GM12878 (cell line): ENCODE results near the gene CACNA1B. TPM values are rescaled to one million over a fixed set of nuclear protein-coding genes. Genes with fewer than 3 reads are reported as not detected.

ENCODE experiments used
- CHD2 ChIP-seq: IDR thresholded peaks from 2 replicates; pipeline ENCODE4 v1.6.1; 2011; ENCODE audit warnings: low read depth, low read length, improper control_type of control experiment, borderline replicate concordance
- MAX ChIP-seq: IDR thresholded peaks from 2 replicates; pipeline ENCODE4 v1.6.1; 2012; ENCODE audit warnings: low read depth, low read length, improper control_type of control experiment
- NKRF ChIP-seq: fragments of 450-650 bp; conservative IDR thresholded peaks from 2 replicates; pipeline ENCODE4 v1.6.1; 2017; ENCODE audit warnings: mild to moderate bottlenecking, moderate library complexity
- PBX3 ChIP-seq: IDR thresholded peaks from 2 replicates; pipeline ENCODE4 v1.6.1; 2011; ENCODE audit warnings: mild to moderate bottlenecking, low read depth, low read length, moderate library complexity; ENCODE audit not compliant: insufficient replicate concordance
- PRDM15 ChIP-seq: fragments of 450-650 bp; formaldehyde crosslinking; IDR thresholded peaks from 2 replicates; pipeline ENCODE4 v1.4.0; 2020; ENCODE audit warnings: mild to moderate bottlenecking, moderate library complexity
- RELB ChIP-seq: fragments of 450-650 bp; IDR thresholded peaks from 2 replicates; pipeline ENCODE4 v1.6.1; 2017; ENCODE audit warnings: low read depth, mild to moderate bottlenecking, moderate library complexity
- STAT3 ChIP-seq: IDR thresholded peaks from 2 replicates; pipeline ENCODE4 v1.6.1; 2011; ENCODE audit warnings: low read depth, low read length, improper control_type of control experiment
- YBX1 ChIP-seq: fragments of 450-650 bp; IDR thresholded peaks from 2 replicates; pipeline ENCODE4 v1.6.1; 2016; ENCODE audit warnings: antibody characterized with exemption
- polyA plus RNA-seq, 11 experiments: library from polyadenylated mRNA; depleted of rRNA in 4 of 11; unstranded in 6 of 11; stranded (reverse) in 5 of 11; fragments of >200 nt; fragmentation: Nextera tagmentation in 4 of 11; fragmentation: Illumina TruSeq in 1 of 11; extraction: Ambion mirVana in 4 of 11; extraction: Trizol in 1 of 11; gene quantifications; 1 replicate in 1 of 11; 2 replicates in 10 of 11; pipeline versions ENCODE4 v1.2.1 to v1.2.3, GENCODE V29; 2011 to 2016; ENCODE audit warnings: inconsistent platforms in 2 of 11, missing spikeins in 2 of 11, low read depth in 1 of 11
- total RNA-seq, 4 experiments: library from RNA; depleted of rRNA in 3 of 4; stranded (reverse); fragments of >200 nt in 3 of 4; fragmentation: Illumina TruSeq in 1 of 4; extraction: Trizol in 1 of 4; gene quantifications; 2 replicates each; pipeline versions ENCODE4 v1.2.1 to v1.2.3, GENCODE V29; 2013 to 2021

The CACNA1B gene
- total and polyA plus RNA-seq, 10 of the 15 experiments (the other 5 are each of a cell fraction or from before 2014, with no cell fraction given) = 0.01 to 0.03 (median 0.01) TPM; not detected in 7

GRCh38 chr9:137974746-137975526 lies 97.4 kb downstream of the CACNA1B start (continued):
- TF ChIP-seq PRDM15 (CRISPR knock-in tag) = no peak
- no peak for TF ChIP-seq PBX3
- TF ChIP-seq CHD2 = no peak
- no peak for TF ChIP-seq STAT3
- TF ChIP-seq YBX1 = no peak
- TF ChIP-seq RELB = no peak
- TF ChIP-seq MAX = no peak
- TF ChIP-seq NKRF = no peak
